Cardiac muscle cell (in vitro differentiated cells and primary cell): ENCODE measurements around the gene DDX50. TPM values are rescaled to one million over a fixed set of nuclear protein-coding genes. Genes with fewer than 3 reads are reported as not detected.
"Not testable (repeated sequence)": the region's sequence is repeated elsewhere in the genome, so short reads cannot be mapped to it uniquely, and the experiment has no call there.

ENCODE experiments used
- DNase-seq, 2 donors: peaks; one replicate each; pipeline versions ENCODE4 v3.0.0 to v3.0.0-alpha.2; 2010 to 2017; ENCODE audit warnings: low read depth in 1 of 2, low spot score in 1 of 2
- H3K27ac ChIP-seq: fragments of 200-600 bp; sonication (generic); 2 replicates; pipeline ENCODE4 v1.5.1; 2016
- H3K27me3 ChIP-seq: fragments of 200-600 bp; sonication (generic); 2 replicates; pipeline ENCODE4 v1.6.0; 2016; ENCODE audit warnings: control low read depth
- H3K36me3 ChIP-seq: fragments of 200-600 bp; sonication (generic); 2 replicates; pipeline ENCODE4 v1.5.1; 2016; ENCODE audit warnings: control low read depth
- H3K4me1 ChIP-seq: fragments of 200-600 bp; sonication (generic); 2 replicates; pipeline ENCODE4 v1.8.1; 2017; ENCODE audit warnings: low read depth, mild to moderate bottlenecking, mixed run types
- H3K4me3 ChIP-seq: fragments of 200-600 bp; sonication (generic); 2 replicates; pipeline ENCODE4 v1.5.1; 2016; ENCODE audit warnings: mild to moderate bottlenecking
- H3K9me3 ChIP-seq: fragments of 200-600 bp; sonication (generic); 2 replicates; pipeline ENCODE4 v1.5.1; 2017; ENCODE audit warnings: low read depth, mild to moderate bottlenecking, control low read depth
- polyA plus RNA-seq: library from polyadenylated mRNA; unstranded; fragments of >200 nt; fragmentation: Nextera tagmentation; extraction: Ambion mirVana; gene quantifications from 2 replicates; pipeline ENCODE4 v1.2.1, GENCODE V29; 2016
- total RNA-seq: library from RNA; depleted of rRNA; stranded (reverse); fragments of >200 nt; gene quantifications from 2 replicates; pipeline ENCODE4 v1.2.3, GENCODE V29; 2016
- TF ChIP-seq, protein P1 (sequence below): IDR thresholded peaks from 2 replicates; pipeline ENCODE4 v1.5.1; 2012; ENCODE audit warnings: low read depth, mild to moderate bottlenecking, low read length

DDX50 gene, protein sequence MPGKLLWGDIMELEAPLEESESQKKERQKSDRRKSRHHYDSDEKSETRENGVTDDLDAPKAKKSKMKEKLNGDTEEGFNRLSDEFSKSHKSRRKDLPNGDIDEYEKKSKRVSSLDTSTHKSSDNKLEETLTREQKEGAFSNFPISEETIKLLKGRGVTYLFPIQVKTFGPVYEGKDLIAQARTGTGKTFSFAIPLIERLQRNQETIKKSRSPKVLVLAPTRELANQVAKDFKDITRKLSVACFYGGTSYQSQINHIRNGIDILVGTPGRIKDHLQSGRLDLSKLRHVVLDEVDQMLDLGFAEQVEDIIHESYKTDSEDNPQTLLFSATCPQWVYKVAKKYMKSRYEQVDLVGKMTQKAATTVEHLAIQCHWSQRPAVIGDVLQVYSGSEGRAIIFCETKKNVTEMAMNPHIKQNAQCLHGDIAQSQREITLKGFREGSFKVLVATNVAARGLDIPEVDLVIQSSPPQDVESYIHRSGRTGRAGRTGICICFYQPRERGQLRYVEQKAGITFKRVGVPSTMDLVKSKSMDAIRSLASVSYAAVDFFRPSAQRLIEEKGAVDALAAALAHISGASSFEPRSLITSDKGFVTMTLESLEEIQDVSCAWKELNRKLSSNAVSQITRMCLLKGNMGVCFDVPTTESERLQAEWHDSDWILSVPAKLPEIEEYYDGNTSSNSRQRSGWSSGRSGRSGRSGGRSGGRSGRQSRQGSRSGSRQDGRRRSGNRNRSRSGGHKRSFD
- total RNA-seq = 48.2 and 52.0 TPM in 2 replicates
- polyA plus RNA-seq = 48.6 and 52.7 TPM in 2 replicates

DNA sequence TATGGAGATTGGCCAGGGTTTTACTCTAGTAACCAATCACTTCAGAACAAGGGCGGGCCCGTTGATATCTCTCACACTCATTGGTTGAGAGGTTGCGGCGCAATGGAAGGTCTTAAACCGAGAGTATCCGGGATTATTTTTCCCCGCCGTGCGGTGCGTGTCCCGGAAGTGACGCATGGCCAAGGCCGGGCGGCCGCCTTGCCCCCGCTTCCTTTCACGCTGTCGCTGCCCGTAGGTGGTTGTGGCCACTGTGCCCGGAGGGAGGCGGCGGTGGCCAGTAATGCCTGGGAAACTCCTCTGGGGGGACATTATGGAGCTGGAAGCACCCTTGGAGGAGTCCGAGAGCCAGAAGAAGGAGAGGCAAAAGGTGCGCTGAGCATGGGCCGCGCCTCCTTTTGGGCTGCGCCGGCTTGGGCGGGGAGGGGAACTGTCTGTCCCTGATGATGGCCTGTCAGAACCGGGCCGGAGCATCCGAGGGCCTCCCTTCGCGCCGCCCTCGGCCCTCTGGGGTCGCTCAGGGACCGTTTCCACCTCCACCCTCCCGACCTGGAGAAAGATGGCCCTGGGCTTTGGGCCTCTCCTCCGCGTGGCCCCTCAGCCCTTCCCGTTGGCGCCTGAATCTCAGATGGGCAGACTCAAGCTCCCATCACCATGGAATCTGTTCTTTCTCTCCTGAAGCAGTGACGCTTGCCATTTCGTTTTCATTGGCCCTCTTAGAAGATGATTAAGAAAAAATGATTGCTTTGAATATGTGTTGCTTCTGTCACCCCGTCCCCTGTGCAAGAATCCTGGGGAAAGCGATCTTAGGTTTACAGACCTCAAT is at the start of gene DDX50:
TSS of gene DDX50 (plus strand) at position 211 of the 823 bp plus-strand sequence. CDS start at position 281, 70 bp downstream.
- Histone ChIP-seq H3K27ac (peak within 1 kb of the TSS; percentile 98), H3K36me3 (no peaks in the 10 kb centered on the region), H3K27me3 (no peaks in the 10 kb centered on the region), H3K9me3 (no peaks in the 10 kb centered on the region), H3K4me3 (peak within 1 kb of the TSS; percentile 67), H3K4me1 (peaks cover 12% of the 10 kb centered on the region)
- TF ChIP-seq, protein P1, sequence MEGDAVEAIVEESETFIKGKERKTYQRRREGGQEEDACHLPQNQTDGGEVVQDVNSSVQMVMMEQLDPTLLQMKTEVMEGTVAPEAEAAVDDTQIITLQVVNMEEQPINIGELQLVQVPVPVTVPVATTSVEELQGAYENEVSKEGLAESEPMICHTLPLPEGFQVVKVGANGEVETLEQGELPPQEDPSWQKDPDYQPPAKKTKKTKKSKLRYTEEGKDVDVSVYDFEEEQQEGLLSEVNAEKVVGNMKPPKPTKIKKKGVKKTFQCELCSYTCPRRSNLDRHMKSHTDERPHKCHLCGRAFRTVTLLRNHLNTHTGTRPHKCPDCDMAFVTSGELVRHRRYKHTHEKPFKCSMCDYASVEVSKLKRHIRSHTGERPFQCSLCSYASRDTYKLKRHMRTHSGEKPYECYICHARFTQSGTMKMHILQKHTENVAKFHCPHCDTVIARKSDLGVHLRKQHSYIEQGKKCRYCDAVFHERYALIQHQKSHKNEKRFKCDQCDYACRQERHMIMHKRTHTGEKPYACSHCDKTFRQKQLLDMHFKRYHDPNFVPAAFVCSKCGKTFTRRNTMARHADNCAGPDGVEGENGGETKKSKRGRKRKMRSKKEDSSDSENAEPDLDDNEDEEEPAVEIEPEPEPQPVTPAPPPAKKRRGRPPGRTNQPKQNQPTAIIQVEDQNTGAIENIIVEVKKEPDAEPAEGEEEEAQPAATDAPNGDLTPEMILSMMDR = no peak
- DNase-seq = peak; percentile 99 to 100

DNA sequence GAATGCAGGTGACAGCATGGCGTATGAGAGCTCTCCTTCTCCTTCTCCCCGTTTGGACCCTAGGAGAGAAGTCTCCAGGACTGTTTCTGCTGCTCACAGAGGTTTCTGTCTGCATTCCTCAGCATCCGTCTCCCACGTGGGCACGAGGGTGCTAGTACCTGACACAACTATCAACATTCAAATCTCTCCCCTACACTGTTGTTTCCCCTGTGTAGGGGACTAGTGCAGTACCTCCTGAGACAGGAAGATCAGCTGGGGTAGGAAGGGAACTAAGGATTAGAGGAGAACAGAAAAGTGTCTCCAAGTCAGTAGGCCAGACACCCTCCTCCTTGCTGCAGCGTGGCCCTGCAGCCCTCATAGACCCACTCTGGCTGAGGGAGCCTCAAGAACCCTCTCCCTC is 44.8 kb upstream of the DDX50 start:
- TF ChIP-seq, protein P1 = no peak
- Histone ChIP-seq H3K9me3 (no peaks in the 10 kb centered on the region), H3K36me3 (no peaks in the 10 kb centered on the region), H3K4me1 (peaks cover 5% of the 10 kb centered on the region), H3K27me3 (no peaks in the 10 kb centered on the region), H3K27ac (no peak overlapping the region), H3K4me3 (no peak overlapping the region)
- DNase-seq = no peak

DNA sequence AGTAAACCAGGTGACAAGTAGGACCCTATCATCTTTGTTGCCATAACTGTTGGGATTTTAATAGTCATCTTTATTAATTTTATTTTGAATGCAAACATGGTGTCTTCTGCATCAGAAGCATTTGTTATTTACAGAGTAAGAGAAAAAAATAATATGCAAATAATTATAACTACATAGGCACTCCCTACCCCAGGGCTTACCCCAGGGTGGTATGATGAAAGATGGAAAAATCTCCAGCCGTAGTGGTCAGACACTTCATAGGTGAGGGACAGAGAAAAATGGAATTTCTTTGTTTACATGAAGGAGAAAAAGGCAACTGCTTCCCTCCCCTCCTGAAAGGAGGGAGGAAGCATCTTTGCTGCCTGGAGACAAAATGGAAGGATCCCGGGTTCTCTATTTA is 44.1 kb upstream of the DDX50 start:
- Histone ChIP-seq H3K27ac (no peak overlapping the region), H3K4me1 (peaks cover 5% of the 10 kb centered on the region), H3K36me3 (no peaks in the 10 kb centered on the region), H3K27me3 (no peaks in the 10 kb centered on the region), H3K4me3 (no peak overlapping the region), H3K9me3 (no peaks in the 10 kb centered on the region)
- TF ChIP-seq, protein P1 = no peak
- no peak for DNase-seq

GRCh38 chr10:68861253-68861652 is 39.9 kb upstream of the DDX50 start:
- Histone ChIP-seq H3K4me1 (peaks cover 5% of the 10 kb centered on the region), H3K9me3 (no peaks in the 10 kb centered on the region), H3K27me3 (no peaks in the 10 kb centered on the region), H3K4me3 (no peak overlapping the region), H3K36me3 (no peaks in the 10 kb centered on the region), H3K27ac (no peak overlapping the region)
- TF ChIP-seq, protein P1 = no peak
- no peak for DNase-seq

GRCh38 chr10:68864611-68865010 is 36.5 kb upstream of the DDX50 start:
- H3K4me1 ChIP-seq = no peaks in the 10 kb centered on the region

GRCh38 chr10:68868173-68868572 is 32.9 kb upstream of the DDX50 start:
- H3K9me3 ChIP-seq = not testable (repeated sequence)

More at GRCh38 chr10:68864611-68865010, 36.5 kb upstream of the DDX50 start:
- Histone ChIP-seq H3K27me3 (no peaks in the 10 kb centered on the region), H3K27ac (no peak overlapping the region), H3K4me3 (no peak overlapping the region), H3K9me3 (no peaks in the 10 kb centered on the region), H3K36me3 (no peaks in the 10 kb centered on the region)
- TF ChIP-seq, protein P1 = no peak
- no peak for DNase-seq

More at GRCh38 chr10:68868173-68868572, 32.9 kb upstream of the DDX50 start:
- H3K4me1 ChIP-seq = peaks cover 21% of the 10 kb centered on the region
- DNase-seq, H3K4me3 ChIP-seq, H3K27me3 ChIP-seq, H3K36me3 ChIP-seq, H3K27ac ChIP-seq: not testable (repeated sequence)
